K562 (cell line): ENCODE results near the gene SV2C. TPM values are rescaled to one million over a fixed set of nuclear protein-coding genes. Genes with fewer than 3 reads are reported as not detected.

Experiments used
- ATF1 ChIP-seq, 2 experiments: fragments of 450-650 bp in 1 of 2; IDR thresholded peaks; 2 replicates each; pipeline ENCODE4 v1.6.1; 2016; ENCODE audit warnings: missing compliant biosample characterization in 1 of 2, missing genetic modification characterization in 1 of 2
- BACH1 ChIP-seq: fragments of 200-800 bp; sonication (Bioruptor generic); IDR thresholded peaks from 2 replicates; pipeline ENCODE4 v1.6.1; 2016; ENCODE audit warnings: missing genetic modification characterization, missing compliant biosample characterization
- BRF1 ChIP-seq: IDR thresholded peaks from 3 replicates; pipeline ENCODE4 v1.6.1; 2011; ENCODE audit warnings: borderline replicate concordance, mild to moderate bottlenecking; ENCODE audit not compliant: insufficient read length; ENCODE audit errors: extremely low read depth
- CBFB ChIP-seq: sonication (generic); formaldehyde crosslinking; IDR thresholded peaks from 2 replicates; pipeline ENCODE4 v1.4.0; 2020; ENCODE audit warnings: mild to moderate bottlenecking, missing genetic modification reagents
- CHAMP1 ChIP-seq: fragments of 450-650 bp; IDR thresholded peaks from 2 replicates; pipeline ENCODE4 v1.6.1; 2016; ENCODE audit warnings: mild to moderate bottlenecking
- DEAF1 ChIP-seq: fragments of 450-650 bp; formaldehyde crosslinking; IDR thresholded peaks from 2 replicates; pipeline ENCODE4 v1.4.0; 2020; ENCODE audit warnings: mild to moderate bottlenecking, moderate library complexity
- ESRRB ChIP-seq: fragments of 250-450 bp; sonication (Bioruptor Pico); IDR thresholded peaks from 2 replicates; pipeline ENCODE4 v1.5.0; 2020; ENCODE audit warnings: mild to moderate bottlenecking, moderate library complexity, borderline replicate concordance
- MAFG ChIP-seq: fragments of 450-650 bp; conservative IDR thresholded peaks from 2 replicates; pipeline ENCODE4 v1.6.1; 2016; ENCODE audit warnings: missing genetic modification characterization, missing compliant biosample characterization
- MAFK ChIP-seq: IDR thresholded peaks from 2 replicates; pipeline ENCODE4 v1.6.1; 2011; ENCODE audit warnings: low read length, improper control_type of control experiment
- MED1 ChIP-seq: sonication (generic); formaldehyde crosslinking; IDR thresholded peaks from 2 replicates; pipeline ENCODE4 v1.8.1; 2023; ENCODE audit warnings: missing genetic modification reagents, borderline replicate concordance
- MLX ChIP-seq, 2 experiments: fragments of 450-650 bp in 1 of 2; sonication (generic) in 1 of 2; formaldehyde crosslinking; conservative IDR thresholded peaks; 2 replicates each; pipeline versions ENCODE4 v1.4.0 to v1.8.1; 2020 to 2022; ENCODE audit warnings: mild to moderate bottlenecking in 1 of 2, missing genetic modification reagents in 1 of 2
- POLR2H ChIP-seq: IDR thresholded peaks from 2 replicates; pipeline ENCODE4 v1.6.1; 2016; ENCODE audit warnings: missing genetic modification characterization, low read depth, mild to moderate bottlenecking, control low read depth, missing compliant biosample characterization, moderate library complexity
- PTBP1 ChIP-seq: fragments of 200-400 bp; formaldehyde crosslinking; IDR thresholded peaks from 2 replicates; pipeline ENCODE4 v1.6.1; 2017; ENCODE audit warnings: low read depth, low read length
- RBM25 ChIP-seq: fragments of 200-400 bp; formaldehyde crosslinking; IDR thresholded peaks from 2 replicates; pipeline ENCODE4 v1.6.1; 2018; ENCODE audit warnings: low read length, low read depth, moderate library complexity; ENCODE audit not compliant: severe bottlenecking
- SFPQ ChIP-seq: fragments of 200-400 bp; formaldehyde crosslinking; IDR thresholded peaks from 2 replicates; pipeline ENCODE4 v1.6.1; 2017; ENCODE audit warnings: mild to moderate bottlenecking, low read depth, low read length, moderate library complexity
- SPI1 ChIP-seq: IDR thresholded peaks from 2 replicates; pipeline ENCODE4 v1.6.1; 2011; ENCODE audit warnings: low read depth, low read length, control low read depth, borderline replicate concordance
- TRIM24 ChIP-seq, 2 experiments: fragments of 450-650 bp; IDR thresholded peaks; 2 replicates each; pipeline ENCODE4 v1.6.1; 2016
- ZNF583 ChIP-seq: fragments of 250-450 bp; sonication (Bioruptor Pico); IDR thresholded peaks from 2 replicates; pipeline ENCODE4 v1.4.0; 2020
- polyA plus RNA-seq, 8 experiments: library from polyadenylated mRNA; depleted of rRNA in 4 of 8; stranded (reverse) in 5 of 8; unstranded in 3 of 8; fragments of >200 nt; fragmentation: Nextera tagmentation in 2 of 8; fragmentation: Illumina TruSeq in 1 of 8; extraction: Ambion mirVana in 2 of 8; extraction: Trizol in 1 of 8; gene quantifications; 2 replicates each; pipeline versions ENCODE4 v1.2.1 to v1.2.3, GENCODE V29; 2011 to 2014; ENCODE audit warnings: inconsistent platforms in 1 of 8, missing spikeins in 1 of 8
- total RNA-seq, 7 experiments: library from RNA; depleted of rRNA in 6 of 7; stranded (reverse); fragments of >200 nt in 6 of 7; fragmentation: Illumina TruSeq in 2 of 7; extraction: Trizol in 2 of 7; gene quantifications; 2 replicates each; pipeline versions ENCODE4 v1.2.1 to v1.2.3, GENCODE V29; 2011 to 2021; ENCODE audit warnings: low replicate concordance in 1 of 7
- TF ChIP-seq, protein P1 (sequence below), 3 experiments: IDR thresholded peaks in 2 of 3; conservative IDR thresholded peaks in 1 of 3; 2 replicates each; pipeline ENCODE4 v1.5.1; 2011 to 2012; ENCODE audit warnings: low read length in 3 of 3, mild to moderate bottlenecking in 3 of 3, control low read depth in 2 of 3, improper control_type of control experiment in 1 of 3, inconsistent platforms in 1 of 3, low read depth in 1 of 3, mixed read lengths in 1 of 3, moderate library complexity in 1 of 3; ENCODE audit not compliant: insufficient read depth in 2 of 3

The SV2C gene
- total and polyA plus RNA-seq, 9 of the 15 experiments (the other 6 are each of a cell fraction or from before 2014, with no cell fraction given): 0.05 TPM; not detected in 8

- TF ChIP-seq, protein P1, sequence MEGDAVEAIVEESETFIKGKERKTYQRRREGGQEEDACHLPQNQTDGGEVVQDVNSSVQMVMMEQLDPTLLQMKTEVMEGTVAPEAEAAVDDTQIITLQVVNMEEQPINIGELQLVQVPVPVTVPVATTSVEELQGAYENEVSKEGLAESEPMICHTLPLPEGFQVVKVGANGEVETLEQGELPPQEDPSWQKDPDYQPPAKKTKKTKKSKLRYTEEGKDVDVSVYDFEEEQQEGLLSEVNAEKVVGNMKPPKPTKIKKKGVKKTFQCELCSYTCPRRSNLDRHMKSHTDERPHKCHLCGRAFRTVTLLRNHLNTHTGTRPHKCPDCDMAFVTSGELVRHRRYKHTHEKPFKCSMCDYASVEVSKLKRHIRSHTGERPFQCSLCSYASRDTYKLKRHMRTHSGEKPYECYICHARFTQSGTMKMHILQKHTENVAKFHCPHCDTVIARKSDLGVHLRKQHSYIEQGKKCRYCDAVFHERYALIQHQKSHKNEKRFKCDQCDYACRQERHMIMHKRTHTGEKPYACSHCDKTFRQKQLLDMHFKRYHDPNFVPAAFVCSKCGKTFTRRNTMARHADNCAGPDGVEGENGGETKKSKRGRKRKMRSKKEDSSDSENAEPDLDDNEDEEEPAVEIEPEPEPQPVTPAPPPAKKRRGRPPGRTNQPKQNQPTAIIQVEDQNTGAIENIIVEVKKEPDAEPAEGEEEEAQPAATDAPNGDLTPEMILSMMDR (IDR thresholded peaks at IDR 0.05 in 2 of 3, conservative IDR thresholded peaks at IDR 0.05 in 1 of 3; ENCODE audit: insufficient read depth in 2 of 3, low read depth in 1 of 3, low read length in 3 of 3): peak; percentile 23 to 53 (median 44); a peak in 4 of 6 replicates
- TF ChIP-seq CBFB (CRISPR knock-in tag) (no peak), MAFK (peak; percentile 35), ZNF583 (CRISPR knock-in tag) (no peak), CHAMP1 (no peak), TRIM24 (IDR thresholded peaks at IDR 0.05) (no peak), DEAF1 (CRISPR knock-in tag) (no peak), MED1 (CRISPR knock-in tag) (no peak), BRF1 (no peak), ESRRB (no peak), BACH1 (tag) (no peak), PTBP1 (no peak), SPI1 (no peak), MLX (CRISPR knock-in tag; conservative IDR thresholded peaks at IDR 0.05) (no peak), RBM25 (no peak), MAFG (tag) (peak; percentile 75), ATF1 (CRISPR knock-in tag; IDR thresholded peaks at IDR 0.05) (no peak), ATF1 (tag; IDR thresholded peaks at IDR 0.05) (0 out of 2 replicates have a peak, but pooled peaks have one; percentile 25), POLR2H (tag) (no peak), SFPQ (no peak)
Observed at GRCh38 chr5:76221311-76221710, 138.1 kb downstream of the SV2C start (continued).
